AG10803 (cell line): Measurements from ENCODE around the gene CHAMP1.

Experiments used
- DNase-seq: peaks from one replicate; pipeline ENCODE4 v3.0.0; 2010; ENCODE audit warnings: low read depth
- H3K4me3 ChIP-seq: 2 replicates; pipeline ENCODE4 v1.5.1; 2011; ENCODE audit warnings: mild to moderate bottlenecking, low read length, control low read depth
- CTCF ChIP-seq: conservative IDR thresholded peaks from 2 replicates; pipeline ENCODE4 v1.5.1; 2011; ENCODE audit warnings: mild to moderate bottlenecking, low read length, control low read depth, inconsistent platforms

Gene CHAMP1

DNA sequence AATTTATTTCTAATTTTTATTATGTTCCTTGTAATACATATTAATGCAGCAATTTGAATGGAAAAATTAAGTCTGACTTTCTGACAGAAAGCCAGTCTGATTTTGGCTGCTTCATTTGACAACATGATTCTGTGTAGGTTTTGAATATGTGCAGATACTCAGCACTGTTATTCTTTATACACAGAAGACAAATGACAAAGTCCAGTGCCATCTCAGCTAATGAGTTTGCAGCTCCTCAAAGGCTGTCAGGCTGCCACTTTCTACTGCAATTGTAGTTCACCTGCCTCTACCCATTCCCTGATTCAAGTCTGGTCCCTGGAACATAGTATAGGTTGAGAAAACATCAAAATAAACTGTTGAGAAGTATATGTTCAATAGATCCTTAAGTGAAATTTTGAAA is 2.9 kb upstream of the CHAMP1 start:
- no peak for DNase-seq
- no peak for TF ChIP-seq CTCF
- no peak overlapping the region for H3K4me3 ChIP-seq

- TF ChIP-seq CTCF = no peak
- H3K4me3 ChIP-seq = no peak overlapping the region
- peak; percentile 66 for DNase-seq
Measured at GRCh38 chr13:114311908-114312307, 2.4 kb upstream of the CHAMP1 start.

DNA sequence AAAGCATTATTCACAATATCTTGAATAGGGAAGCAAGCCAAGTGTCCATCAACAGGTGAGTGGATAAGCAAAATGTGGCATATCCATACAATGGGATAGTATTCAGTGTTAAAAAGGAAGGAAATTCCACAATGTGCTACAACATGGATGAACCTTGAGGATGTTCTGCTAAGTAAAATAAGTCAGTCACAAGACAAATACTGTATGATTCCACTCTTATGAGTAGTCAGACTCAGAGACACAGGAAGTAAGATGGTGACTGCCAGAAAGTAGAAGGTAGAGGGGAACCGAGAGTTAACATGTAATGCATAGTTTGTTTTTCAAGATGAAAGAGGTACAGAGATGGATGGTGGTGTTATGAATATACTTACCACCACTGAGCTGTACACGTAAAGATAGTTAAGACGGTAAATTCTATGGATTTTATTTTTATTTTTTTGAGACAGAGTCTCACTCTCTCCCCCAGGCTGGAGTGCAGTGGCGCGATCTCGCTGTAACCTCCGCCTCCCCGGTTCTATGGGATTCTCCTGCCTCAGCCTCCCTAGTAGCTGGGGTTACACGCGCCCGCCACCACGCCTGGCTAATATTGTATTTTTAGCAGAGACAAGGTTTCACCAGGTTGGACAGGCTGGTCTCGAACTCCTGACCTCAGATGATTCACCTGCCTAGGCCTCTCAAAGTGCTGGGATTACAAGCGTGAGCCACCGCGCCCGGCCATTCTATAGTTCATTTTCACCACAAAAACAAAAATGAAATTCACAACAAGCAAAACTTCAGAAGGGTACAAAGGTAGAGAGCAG is 1.0 kb upstream of the CHAMP1 start:
- no peak for DNase-seq
- peak overlapping the region; percentile 63 for H3K4me3 ChIP-seq
- no peak for TF ChIP-seq CTCF

DNA sequence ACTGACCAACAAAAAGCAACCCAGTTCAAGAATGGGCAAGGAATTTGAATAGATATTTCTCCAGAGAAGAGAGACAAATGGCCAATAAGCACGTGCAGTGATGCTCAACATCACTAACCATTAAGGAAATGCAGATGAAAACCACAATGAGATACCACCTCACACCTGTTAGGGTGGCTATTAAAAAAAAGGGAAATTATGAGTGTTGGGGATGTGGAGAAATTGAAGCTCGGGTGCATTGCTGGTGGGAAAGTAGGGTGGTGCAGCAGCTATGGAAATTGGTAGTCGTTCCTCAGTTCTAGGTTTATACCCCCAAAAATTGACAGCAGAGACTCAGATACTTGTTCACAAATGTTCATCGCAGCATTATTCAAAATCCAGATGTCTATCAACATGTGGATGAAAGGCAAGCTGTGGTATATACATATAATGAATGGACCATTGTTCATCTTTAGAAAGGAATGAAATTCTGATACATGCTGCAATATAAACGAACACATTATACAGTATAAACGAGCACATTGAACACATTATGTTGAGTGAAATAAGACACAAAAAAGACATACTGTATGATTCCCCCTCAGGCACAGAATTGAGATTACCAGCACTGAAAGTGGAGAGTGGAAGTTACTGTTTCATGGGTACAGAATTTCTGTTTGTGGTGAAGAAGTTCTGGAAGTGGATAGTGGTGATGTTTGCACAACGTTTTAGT is 927 bp downstream of the CHAMP1 start:
- TF ChIP-seq CTCF = no peak
- H3K4me3 ChIP-seq = peak overlapping the region; percentile 75
- DNase-seq = no peak

GRCh38 chr13:114318624-114319023 is 4.3 kb downstream of the CHAMP1 start:
- no peak for DNase-seq
- H3K4me3 ChIP-seq = no peak overlapping the region
- no peak for TF ChIP-seq CTCF

DNA sequence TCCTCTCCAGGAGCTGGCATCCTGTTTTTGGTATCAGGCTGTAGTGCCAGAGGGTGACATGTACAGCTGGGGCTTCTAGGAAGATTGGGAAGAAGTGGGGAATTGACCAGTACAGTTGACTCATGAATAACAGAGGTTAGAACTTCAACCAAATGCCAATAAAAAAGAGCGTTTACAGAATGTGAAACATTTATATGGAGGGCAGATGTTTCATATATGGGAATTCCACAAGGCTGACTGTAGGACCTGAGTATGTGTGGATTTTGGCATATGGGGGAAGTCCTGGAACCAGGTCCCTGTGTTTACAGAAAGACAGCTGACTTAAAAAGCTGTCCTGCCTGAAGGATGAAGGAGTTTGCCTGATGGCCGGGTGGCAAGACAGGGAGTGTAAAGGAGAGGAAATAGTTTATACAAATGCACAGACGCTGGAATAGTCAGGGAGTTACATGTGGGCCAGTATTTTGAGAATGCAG is 5.2 kb downstream of the CHAMP1 start:
- no peak for TF ChIP-seq CTCF
- DNase-seq = peak; percentile 95
- peak overlapping the region; percentile 8; the same call in 1 of the 2 replicates for H3K4me3 ChIP-seq
